Tongue (tissue), 2 donors: Measurements from ENCODE around the gene MED12L. TPM values are rescaled to one million over a fixed set of nuclear protein-coding genes. Genes with fewer than 3 reads are reported as not detected.
A peak's percentile ranks its signal among the peaks of the same experiment; 100 is the strongest.
"Not testable (repeated sequence)": the region's sequence is repeated elsewhere in the genome, so short reads cannot be mapped to it uniquely, and the experiment has no call there.

Experiments
- DNase-seq: peaks from one replicate; pipeline ENCODE4 v3.0.0-alpha.2; 2015
- total RNA-seq: library from RNA; depleted of rRNA; stranded (reverse); fragments of >200 nt; gene quantifications from one replicate; pipeline ENCODE4 v1.2.3, GENCODE V29; 2014

Gene MED12L
- total RNA-seq, 1 donor from 2014 or later: 8.5 TPM

- DNase-seq: not testable (repeated sequence)
Measured at GRCh38 chr3:151242006-151242405, 156.5 kb downstream of the MED12L start.

- DNase-seq: peak; percentile 19
Measured at GRCh38 chr3:151248772-151249337, 163.4 kb downstream of the MED12L start.

GRCh38 chr3:151256749-151257148 lies 171.3 kb downstream of the MED12L start:
- no peak for DNase-seq

GRCh38 chr3:151259664-151260063 lies 174.2 kb downstream of the MED12L start:
- DNase-seq: no peak

GRCh38 chr3:151262871-151263525 lies 177.5 kb downstream of the MED12L start:
- DNase-seq: no peak

- no peak for DNase-seq
Measured at GRCh38 chr3:151264605-151265004, 179.1 kb downstream of the MED12L start.

- DNase-seq: no peak
Measured at GRCh38 chr3:151265166-151265565, 179.7 kb downstream of the MED12L start.

GRCh38 chr3:151265866-151266265 lies 180.4 kb downstream of the MED12L start:
- DNase-seq: peak; percentile 33

GRCh38 chr3:151267066-151267465 lies 181.6 kb downstream of the MED12L start:
- no peak for DNase-seq

GRCh38 chr3:151268267-151269235 lies 183.1 kb downstream of the MED12L start:
- no peak for DNase-seq

- no peak for DNase-seq
Measured at GRCh38 chr3:151269631-151270030, 184.2 kb downstream of the MED12L start.

- DNase-seq: no peak
Measured at GRCh38 chr3:151275091-151275490, 189.6 kb downstream of the MED12L start.

GRCh38 chr3:151276038-151276686 lies 190.7 kb downstream of the MED12L start:
- no peak for DNase-seq

GRCh38 chr3:151276687-151277042 lies 191.2 kb downstream of the MED12L start:
- no peak for DNase-seq

GRCh38 chr3:151278230-151278629 lies 192.8 kb downstream of the MED12L start, which contains the start of gene P2RY14:
Gene P2RY14 (minus strand): TSS chr3:151278542. CDS start chr3:151214316, 64,226 bp downstream.
- DNase-seq: no peak

- peak; percentile 56 for DNase-seq
Measured at GRCh38 chr3:151281671-151282324, 196.3 kb downstream of the MED12L start.

- DNase-seq: peak; percentile 77
Measured at GRCh38 chr3:151282921-151283320, 197.5 kb downstream of the MED12L start.

GRCh38 chr3:151283387-151283786 lies 197.9 kb downstream of the MED12L start:
- DNase-seq: no peak

- DNase-seq: peak; percentile 34
Measured at GRCh38 chr3:151283907-151284461, 198.5 kb downstream of the MED12L start.

- DNase-seq: no peak
Measured at GRCh38 chr3:151285940-151286339, 200.5 kb downstream of the MED12L start.

GRCh38 chr3:151289445-151289844 lies 204.0 kb downstream of the MED12L start:
- no peak for DNase-seq

- DNase-seq: peak; percentile 39
Measured at GRCh38 chr3:151290673-151291072, 205.2 kb downstream of the MED12L start.
